ENCODE data around the gene PBX4. TPM values are rescaled to one million over a fixed set of nuclear protein-coding genes. Genes with fewer than 3 reads are reported as not detected.
A peak's percentile ranks its signal among the peaks of the same experiment; 100 is the strongest.

The PBX4 gene
- total RNA-seq, 6 experiments from 2014 or later = 0.23 to 0.40 (median 0.30) TPM; not detected in 1

- no peak for DNase-seq
- Mint-ChIP-seq H3K27me3 (ENCODE audit: insufficient read depth) (peaks cover 7% of the 10 kb centered on the region), H3K27ac (no peak overlapping the region), H3K9me3 (no peaks in the 10 kb centered on the region), H3K4me1 (ENCODE audit: low read depth) (peaks cover 23% of the 10 kb centered on the region), H3K4me3 (no peak overlapping the region), H3K36me3 (ENCODE audit: low read depth) (no peaks in the 10 kb centered on the region)
- TF ChIP-seq CTCF (IDR thresholded peaks at IDR 0.05) = no peak
Observed at GRCh38 chr19:19533841-19534240, 84.6 kb downstream of the PBX4 start.

- H3K27me3 Mint-ChIP-seq (ENCODE audit: insufficient read depth) = peaks cover 6% of the 10 kb centered on the region
- no peaks in the 10 kb centered on the region for H3K36me3 Mint-ChIP-seq (ENCODE audit: low read depth)
- no peak overlapping the region for H3K27ac Mint-ChIP-seq
Observed at GRCh38 chr19:19532806-19533701, 85.4 kb downstream of the PBX4 start.

GRCh38 chr19:19531951-19532805, 86.3 kb downstream of the PBX4 start:
- Mint-ChIP-seq H3K36me3 (ENCODE audit: low read depth) (no peaks in the 10 kb centered on the region), H3K4me3 (no peak overlapping the region), H3K4me1 (ENCODE audit: low read depth) (peaks cover 23% of the 10 kb centered on the region), H3K27ac (no peak overlapping the region), H3K27me3 (ENCODE audit: insufficient read depth) (peaks cover 6% of the 10 kb centered on the region), H3K9me3 (no peaks in the 10 kb centered on the region)
- TF ChIP-seq CTCF (IDR thresholded peaks at IDR 0.05) = peak; percentile 98
- peak; percentile 49 for DNase-seq

More at GRCh38 chr19:19532806-19533701, 85.4 kb downstream of the PBX4 start:
- no peaks in the 10 kb centered on the region for H3K9me3 Mint-ChIP-seq
- peaks cover 23% of the 10 kb centered on the region for H3K4me1 Mint-ChIP-seq (ENCODE audit: low read depth)
- TF ChIP-seq CTCF (IDR thresholded peaks at IDR 0.05) = no peak
- no peak overlapping the region for H3K4me3 Mint-ChIP-seq
- DNase-seq = no peak

- Mint-ChIP-seq H3K27ac (peak overlapping the region; percentile 43), H3K36me3 (ENCODE audit: low read depth) (no peaks in the 10 kb centered on the region), H3K9me3 (no peaks in the 10 kb centered on the region), H3K27me3 (ENCODE audit: insufficient read depth) (peaks cover 6% of the 10 kb centered on the region), H3K4me1 (ENCODE audit: low read depth) (peaks cover 23% of the 10 kb centered on the region), H3K4me3 (no peak overlapping the region)
- TF ChIP-seq CTCF (IDR thresholded peaks at IDR 0.05) = no peak
- no peak for DNase-seq
Observed at GRCh38 chr19:19530889-19531288, 87.6 kb downstream of the PBX4 start.

- H3K4me1 Mint-ChIP-seq (ENCODE audit: low read depth) = peaks cover 23% of the 10 kb centered on the region
- no peak overlapping the region; the same call in 1 of the 2 replicates for H3K27ac Mint-ChIP-seq
- no peak for DNase-seq
- no peak overlapping the region for H3K4me3 Mint-ChIP-seq
- no peak; the same call in 1 of the 2 replicates for TF ChIP-seq CTCF (IDR thresholded peaks at IDR 0.05)
- no peaks in the 10 kb centered on the region for H3K36me3 Mint-ChIP-seq (ENCODE audit: low read depth)
- no peaks in the 10 kb centered on the region for H3K9me3 Mint-ChIP-seq
- peaks cover 6% of the 10 kb centered on the region for H3K27me3 Mint-ChIP-seq (ENCODE audit: insufficient read depth)
Observed at GRCh38 chr19:19530423-19530804, 88.1 kb downstream of the PBX4 start.
